Left lung (tissue), 10 donors: ENCODE data around the gene TES. TPM values are rescaled to one million over a fixed set of nuclear protein-coding genes. Genes with fewer than 3 reads are reported as not detected.
A peak's percentile ranks its signal among the peaks of the same experiment; 100 is the strongest.

Experiments used
- ATAC-seq: fragments of 200-7000 bp; cut with Tn5 transposase; one replicate; pipeline ENCODE4 v1.9.1; 2020; ENCODE audit warnings: moderate library complexity
- DNase-seq, 4 donors: peaks; one replicate each; pipeline ENCODE4 v3.0.0-alpha.2; 2013 to 2020
- H3K27ac ChIP-seq, 2 donors: fragments of 200-600 bp; sonication (generic) in 1 of 2; one replicate each; pipeline versions ENCODE4 v1.5.0 to v1.8.0; 2020 to 2021
- H3K27me3 ChIP-seq, 2 donors: fragments of 200-600 bp; sonication (generic) in 1 of 2; one replicate each; pipeline versions ENCODE4 v1.5.0 to v1.8.0; 2020 to 2021
- H3K36me3 ChIP-seq, 2 donors: fragments of 200-600 bp; sonication (generic) in 1 of 2; one replicate each; pipeline versions ENCODE4 v1.5.0 to v1.8.0; 2020 to 2021
- H3K4me1 ChIP-seq, 2 donors: fragments of 200-600 bp; one replicate each; pipeline ENCODE4 v1.8.0; 2021
- H3K4me3 ChIP-seq, 2 donors: fragments of 200-600 bp; sonication (generic) in 1 of 2; one replicate each; pipeline versions ENCODE4 v1.5.0 to v1.8.0; 2020 to 2021; ENCODE audit warnings: mild to moderate bottlenecking in 1 of 2
- H3K9me3 ChIP-seq, 2 donors: fragments of 200-600 bp; sonication (generic) in 1 of 2; one replicate each; pipeline versions ENCODE4 v1.5.0 to v1.8.0; 2020 to 2021
- intact Hi-C, 2 donors: fragments of 100-400 bp; cut with DNase I; formaldehyde crosslinking; loops; one replicate each; pipeline versions ENCODE4 v1.11.2 to v1.14.2; 2022
- polyA plus RNA-seq, 6 donors: library from polyadenylated mRNA; unstranded; fragments of 120-200 nt; gene quantifications; one replicate each; pipeline ENCODE4 v1.2.1, GENCODE V29; 2013; ENCODE audit not compliant: insufficient read length in 6 of 6
- total RNA-seq, 2 donors: library from RNA; stranded (reverse); fragmentation: NEBNext Ultra II Directional; extraction: Animal tissue kit (Norgen Biotek cat#: 25700); gene quantifications; one replicate each; pipeline ENCODE4 v1.2.1, GENCODE V29; 2021
- TF ChIP-seq, protein P1 (sequence below), 2 donors: fragments of 200-600 bp; sonication (generic) in 1 of 2; IDR thresholded peaks; one replicate each; pipeline versions ENCODE4 v1.5.0 to v1.8.0; 2021; ENCODE audit warnings: antibody characterized with exemption in 2 of 2
- donor health status: DM: no; HTN: yes; CAD: no.
- donor health status: DM: no; HTN: no; CAD: no.

The TES gene
- total and polyA plus RNA-seq, 8 donors: 56.6 to 113 (median 66.5) TPM

DNA sequence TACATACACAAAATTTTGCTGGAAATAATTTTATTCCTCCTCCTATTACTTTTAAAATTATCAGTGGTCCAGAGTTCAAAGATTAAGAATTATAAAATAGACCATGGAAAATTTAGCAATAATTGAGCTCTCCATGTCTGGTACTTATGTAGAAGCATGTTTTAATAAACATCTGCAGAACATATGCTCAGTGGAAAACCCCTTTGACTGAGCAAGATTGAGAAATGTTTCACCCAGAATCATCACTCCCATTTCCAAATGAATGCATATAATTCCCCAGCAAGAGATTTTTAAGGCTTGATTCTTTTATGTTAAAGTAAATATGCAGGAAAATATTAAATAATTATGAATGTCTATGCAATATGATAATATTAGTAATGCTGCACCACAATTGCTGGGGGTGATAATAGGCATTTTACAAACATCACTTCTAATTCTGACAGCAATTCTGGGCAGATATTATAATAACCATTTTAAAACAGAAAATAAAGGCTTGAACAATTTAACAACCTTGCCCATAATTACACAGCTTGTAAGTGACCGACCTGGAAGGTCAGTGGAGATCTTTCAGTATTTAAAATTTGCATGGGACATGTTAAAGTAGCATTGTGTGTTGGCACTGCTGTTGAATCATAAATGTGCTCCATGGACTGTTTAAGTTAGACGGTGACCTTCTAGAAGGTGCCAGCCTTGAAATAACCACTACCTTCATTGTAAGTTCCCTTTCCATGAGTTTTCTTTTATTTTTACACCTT, 45.6 kb upstream of the TES start:
- H3K4me1 ChIP-seq: peaks cover 0 to 37% of the 10 kb centered on the region in 2 donors
- TF ChIP-seq, protein P1, sequence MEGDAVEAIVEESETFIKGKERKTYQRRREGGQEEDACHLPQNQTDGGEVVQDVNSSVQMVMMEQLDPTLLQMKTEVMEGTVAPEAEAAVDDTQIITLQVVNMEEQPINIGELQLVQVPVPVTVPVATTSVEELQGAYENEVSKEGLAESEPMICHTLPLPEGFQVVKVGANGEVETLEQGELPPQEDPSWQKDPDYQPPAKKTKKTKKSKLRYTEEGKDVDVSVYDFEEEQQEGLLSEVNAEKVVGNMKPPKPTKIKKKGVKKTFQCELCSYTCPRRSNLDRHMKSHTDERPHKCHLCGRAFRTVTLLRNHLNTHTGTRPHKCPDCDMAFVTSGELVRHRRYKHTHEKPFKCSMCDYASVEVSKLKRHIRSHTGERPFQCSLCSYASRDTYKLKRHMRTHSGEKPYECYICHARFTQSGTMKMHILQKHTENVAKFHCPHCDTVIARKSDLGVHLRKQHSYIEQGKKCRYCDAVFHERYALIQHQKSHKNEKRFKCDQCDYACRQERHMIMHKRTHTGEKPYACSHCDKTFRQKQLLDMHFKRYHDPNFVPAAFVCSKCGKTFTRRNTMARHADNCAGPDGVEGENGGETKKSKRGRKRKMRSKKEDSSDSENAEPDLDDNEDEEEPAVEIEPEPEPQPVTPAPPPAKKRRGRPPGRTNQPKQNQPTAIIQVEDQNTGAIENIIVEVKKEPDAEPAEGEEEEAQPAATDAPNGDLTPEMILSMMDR (IDR thresholded peaks at IDR 0.05): no peak
- no peaks in the 10 kb centered on the region for H3K9me3 ChIP-seq
- intact Hi-C loops: no loop called here
- H3K36me3 ChIP-seq: no peaks in the 10 kb centered on the region
- ATAC-seq (no peak), DNase-seq (no peak)
- H3K27ac ChIP-seq: no peak overlapping the region
- no peak overlapping the region for H3K4me3 ChIP-seq
- no peaks in the 10 kb centered on the region for H3K27me3 ChIP-seq

- TF ChIP-seq, protein P1 (IDR thresholded peaks at IDR 0.05): no peak
- intact Hi-C loops: no loop called here
- no peaks in the 10 kb centered on the region for H3K27me3 ChIP-seq
- no peak for DNase-seq
- peaks cover 0 to 37% of the 10 kb centered on the region in 2 donors for H3K4me1 ChIP-seq
- H3K36me3 ChIP-seq: no peaks in the 10 kb centered on the region
- peak; percentile 12 for ATAC-seq
- no peaks in the 10 kb centered on the region for H3K9me3 ChIP-seq
- no peak overlapping the region for H3K4me3 ChIP-seq
- H3K27ac ChIP-seq: peak overlapping the region in 1 of 2 donors; percentile 45
Observed at GRCh38 chr7:116165717-116166116, 44.6 kb upstream of the TES start.

DNA sequence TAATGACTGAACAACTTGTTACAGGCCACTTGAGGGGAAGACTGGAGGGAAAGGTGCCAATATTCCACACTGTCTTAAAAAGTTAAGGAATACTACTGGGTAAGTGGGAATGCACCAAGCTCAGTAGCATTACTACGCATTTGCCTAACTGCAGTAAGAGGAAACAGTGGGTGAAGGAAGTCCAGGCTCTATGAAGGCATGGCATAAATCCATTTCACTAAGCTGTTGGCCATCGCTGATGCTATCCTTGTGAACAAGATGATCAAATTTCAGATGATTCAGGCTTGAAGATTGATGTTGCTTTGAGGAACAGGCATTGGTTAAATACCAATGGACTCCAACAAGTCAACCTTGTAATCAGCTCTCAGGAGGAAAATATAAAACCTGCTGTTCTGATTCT, 44.2 kb upstream of the TES start:
- Histone ChIP-seq H3K27ac (peak overlapping the region in 1 of 2 donors; percentile 45), H3K27me3 (no peaks in the 10 kb centered on the region), H3K4me1 (peaks cover 0 to 37% of the 10 kb centered on the region in 2 donors), H3K36me3 (no peaks in the 10 kb centered on the region), H3K4me3 (no peak overlapping the region), H3K9me3 (no peaks in the 10 kb centered on the region)
- intact Hi-C loops: no loop called here
- DNase-seq (no peak), ATAC-seq (no peak)
- TF ChIP-seq, protein P1 (IDR thresholded peaks at IDR 0.05): no peak

GRCh38 chr7:116167177-116167576, 43.2 kb upstream of the TES start:
- ATAC-seq: no peak
- H3K36me3 ChIP-seq: no peaks in the 10 kb centered on the region
- H3K27me3 ChIP-seq: no peaks in the 10 kb centered on the region
- intact Hi-C loops: no loop called here
- H3K4me1 ChIP-seq: peaks cover 0 to 33% of the 10 kb centered on the region in 2 donors
- no peak for DNase-seq
- TF ChIP-seq, protein P1 (IDR thresholded peaks at IDR 0.05): no peak
- no peaks in the 10 kb centered on the region for H3K9me3 ChIP-seq
- no peak overlapping the region for H3K4me3 ChIP-seq
- no peak overlapping the region for H3K27ac ChIP-seq

GRCh38 chr7:116169060-116169459, 41.3 kb upstream of the TES start:
- no peaks in the 10 kb centered on the region for H3K36me3 ChIP-seq
- no peak overlapping the region for H3K4me3 ChIP-seq
- intact Hi-C loops: no loop called here
- H3K27ac ChIP-seq: peak overlapping the region; percentile 4 to 20
- no peaks in the 10 kb centered on the region for H3K27me3 ChIP-seq
- ATAC-seq: peak; percentile 68
- peaks cover 0 to 28% of the 10 kb centered on the region in 2 donors for H3K4me1 ChIP-seq
- DNase-seq: no peak
- H3K9me3 ChIP-seq: no peaks in the 10 kb centered on the region
- TF ChIP-seq, protein P1 (IDR thresholded peaks at IDR 0.05): no peak
